Measurements from ENCODE around the gene FAM78A.

DNA sequence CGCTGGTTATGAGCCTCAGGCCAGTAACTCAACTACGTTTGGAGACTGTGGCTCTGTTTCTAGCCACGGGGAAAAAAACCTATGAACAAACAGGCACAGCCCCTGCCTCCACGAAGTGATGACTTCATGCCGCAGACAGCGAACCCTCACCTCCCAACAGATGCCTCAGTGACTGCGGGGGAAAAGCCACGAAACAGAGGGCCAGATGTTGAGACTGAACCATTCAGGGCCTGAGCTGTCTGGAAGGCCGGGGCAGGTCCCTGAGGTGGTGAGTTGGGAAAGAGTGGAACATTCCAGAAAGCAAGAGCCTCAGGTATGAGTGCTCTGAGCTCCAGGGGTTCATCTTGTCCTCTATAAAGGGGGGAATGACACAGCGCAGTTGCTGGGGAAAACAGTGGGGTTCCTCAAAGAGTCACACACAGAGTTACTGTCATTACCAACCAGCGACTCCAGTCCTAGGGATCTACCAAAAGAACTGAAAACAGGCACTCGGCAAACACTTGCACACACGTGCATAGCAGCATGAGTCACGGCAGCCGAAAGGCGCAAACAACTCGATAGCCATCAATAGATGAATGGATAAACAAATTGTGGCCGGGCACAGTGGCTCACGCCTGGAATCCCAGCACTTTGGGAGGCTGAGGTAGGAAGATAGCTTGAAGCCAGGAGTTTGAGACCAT, 28.5 kb upstream of the FAM78A start:
- TF ChIP-seq, protein P1, sequence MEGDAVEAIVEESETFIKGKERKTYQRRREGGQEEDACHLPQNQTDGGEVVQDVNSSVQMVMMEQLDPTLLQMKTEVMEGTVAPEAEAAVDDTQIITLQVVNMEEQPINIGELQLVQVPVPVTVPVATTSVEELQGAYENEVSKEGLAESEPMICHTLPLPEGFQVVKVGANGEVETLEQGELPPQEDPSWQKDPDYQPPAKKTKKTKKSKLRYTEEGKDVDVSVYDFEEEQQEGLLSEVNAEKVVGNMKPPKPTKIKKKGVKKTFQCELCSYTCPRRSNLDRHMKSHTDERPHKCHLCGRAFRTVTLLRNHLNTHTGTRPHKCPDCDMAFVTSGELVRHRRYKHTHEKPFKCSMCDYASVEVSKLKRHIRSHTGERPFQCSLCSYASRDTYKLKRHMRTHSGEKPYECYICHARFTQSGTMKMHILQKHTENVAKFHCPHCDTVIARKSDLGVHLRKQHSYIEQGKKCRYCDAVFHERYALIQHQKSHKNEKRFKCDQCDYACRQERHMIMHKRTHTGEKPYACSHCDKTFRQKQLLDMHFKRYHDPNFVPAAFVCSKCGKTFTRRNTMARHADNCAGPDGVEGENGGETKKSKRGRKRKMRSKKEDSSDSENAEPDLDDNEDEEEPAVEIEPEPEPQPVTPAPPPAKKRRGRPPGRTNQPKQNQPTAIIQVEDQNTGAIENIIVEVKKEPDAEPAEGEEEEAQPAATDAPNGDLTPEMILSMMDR (IDR thresholded peaks at IDR 0.05; ENCODE audit: control extremely low read depth in 1 of 3, insufficient read depth in 1 of 3, low read depth in 1 of 3, low read length in 3 of 3) = no peak
- no peak for TF ChIP-seq GABPA (IDR thresholded peaks at IDR 0.05; ENCODE audit: borderline replicate concordance, insufficient read depth, low read length)
- no peak for TF ChIP-seq RXRA (IDR thresholded peaks at IDR 0.05; ENCODE audit: insufficient read depth, low read depth, low read length)
- no peak for TF ChIP-seq SIX5 (IDR thresholded peaks at IDR 0.05; ENCODE audit: low read depth, low read length)
- TF ChIP-seq NRF1 (IDR thresholded peaks at IDR 0.05; ENCODE audit: low read depth, low read length) = no peak
- TF ChIP-seq POLR2A (IDR thresholded peaks at IDR 0.05; ENCODE audit: control extremely low read depth in 1 of 2, low read depth in 2 of 2, low read length in 2 of 2) = no peak
- TF ChIP-seq, protein P2, sequence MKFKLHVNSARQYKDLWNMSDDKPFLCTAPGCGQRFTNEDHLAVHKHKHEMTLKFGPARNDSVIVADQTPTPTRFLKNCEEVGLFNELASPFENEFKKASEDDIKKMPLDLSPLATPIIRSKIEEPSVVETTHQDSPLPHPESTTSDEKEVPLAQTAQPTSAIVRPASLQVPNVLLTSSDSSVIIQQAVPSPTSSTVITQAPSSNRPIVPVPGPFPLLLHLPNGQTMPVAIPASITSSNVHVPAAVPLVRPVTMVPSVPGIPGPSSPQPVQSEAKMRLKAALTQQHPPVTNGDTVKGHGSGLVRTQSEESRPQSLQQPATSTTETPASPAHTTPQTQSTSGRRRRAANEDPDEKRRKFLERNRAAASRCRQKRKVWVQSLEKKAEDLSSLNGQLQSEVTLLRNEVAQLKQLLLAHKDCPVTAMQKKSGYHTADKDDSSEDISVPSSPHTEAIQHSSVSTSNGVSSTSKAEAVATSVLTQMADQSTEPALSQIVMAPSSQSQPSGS (IDR thresholded peaks at IDR 0.05; ENCODE audit: low read length) = no peak
- TF ChIP-seq ZNF274 (IDR thresholded peaks at IDR 0.05; ENCODE audit: borderline replicate concordance, extremely low read depth, low read length) = no peak
- TF ChIP-seq RAD21 (IDR thresholded peaks at IDR 0.05 in 1 of 2, conservative IDR thresholded peaks at IDR 0.05 in 1 of 2; ENCODE audit: low read depth in 2 of 2, low read length in 2 of 2) = no peak
- TF ChIP-seq BRCA1 (IDR thresholded peaks at IDR 0.05; ENCODE audit: low read depth, low read length) = no peak
- no peak for TF ChIP-seq SIN3A (conservative IDR thresholded peaks at IDR 0.05 in 1 of 2, IDR thresholded peaks at IDR 0.05 in 1 of 2; ENCODE audit: low read depth in 1 of 2, low read length in 2 of 2)
- TF ChIP-seq SRF (IDR thresholded peaks at IDR 0.05; ENCODE audit: low read depth, low read length) = no peak
- no peak for TF ChIP-seq CEBPB (IDR thresholded peaks at IDR 0.05; ENCODE audit: low read depth, low read length)

Measured in H1 (cell line).